Mucosa of descending colon (tissue), 3 donors: ENCODE results near the gene TMEM267. TPM values are rescaled to one million over a fixed set of nuclear protein-coding genes. Genes with fewer than 3 reads are reported as not detected.
A peak's percentile ranks its signal among the peaks of the same experiment; 100 is the strongest.
"Not testable (repeated sequence)": the region's sequence is repeated elsewhere in the genome, so short reads cannot be mapped to it uniquely, and the experiment has no call there.

ENCODE experiments used
- ATAC-seq: fragments of 200-7000 bp; cut with Tn5 transposase; one replicate; pipeline ENCODE4 v1.9.1; 2020; ENCODE audit warnings: mild to moderate bottlenecking, moderate library complexity
- DNase-seq, 3 donors: peaks; one replicate each; pipeline ENCODE4 v3.0.0-alpha.2; 2020
- H3K36me3 ChIP-seq: fragments of 200-600 bp; one replicate; pipeline ENCODE4 v1.8.0; 2021; ENCODE audit warnings: low read depth, mild to moderate bottlenecking
- H3K4me1 ChIP-seq: fragments of 200-600 bp; one replicate; pipeline ENCODE4 v1.8.0; 2021; ENCODE audit warnings: low read depth, mild to moderate bottlenecking
- H3K4me3 ChIP-seq: fragments of 200-600 bp; one replicate; pipeline ENCODE4 v1.8.0; 2021; ENCODE audit warnings: mild to moderate bottlenecking
- H3K9me3 ChIP-seq: fragments of 200-600 bp; one replicate; pipeline ENCODE4 v1.8.0; 2021; ENCODE audit warnings: mild to moderate bottlenecking
- intact Hi-C, 2 donors: fragments of 100-400 bp; cut with DNase I in 1 of 2; cut with micrococcal nuclease in 1 of 2; formaldehyde crosslinking; loops; one replicate each; pipeline versions ENCODE4 v1.11.0 to v1.11.1; 2022; cut with DNase I, micrococcal nuclease
- total RNA-seq, 3 donors: library from RNA; stranded (reverse); fragmentation: NEBNext Ultra II Directional in 2 of 3; extraction: Animal tissue kit (Norgen Biotek cat#: 25700) in 2 of 3; gene quantifications; one replicate each; pipeline versions ENCODE4 v1.2.1 to v1.2.4, GENCODE V29; 2021 to 2023
- TF ChIP-seq, protein P1 (sequence below): fragments of 200-600 bp; IDR thresholded peaks from one replicate; pipeline ENCODE4 v1.8.0; 2022; ENCODE audit warnings: antibody characterized with exemption, mild to moderate bottlenecking
- donor health status: DM: no; HTN: no; CAD: no; lungs with moderate emphysema.
- donor health status: DM: no; HTN: no; CAD: no.
- donor health status: DM: no; HTN: yes; CAD: no.

The TMEM267 gene
- total RNA-seq, 3 donors from 2014 or later, result 8.2 to 10.7 (median 10.6) TPM

DNA sequence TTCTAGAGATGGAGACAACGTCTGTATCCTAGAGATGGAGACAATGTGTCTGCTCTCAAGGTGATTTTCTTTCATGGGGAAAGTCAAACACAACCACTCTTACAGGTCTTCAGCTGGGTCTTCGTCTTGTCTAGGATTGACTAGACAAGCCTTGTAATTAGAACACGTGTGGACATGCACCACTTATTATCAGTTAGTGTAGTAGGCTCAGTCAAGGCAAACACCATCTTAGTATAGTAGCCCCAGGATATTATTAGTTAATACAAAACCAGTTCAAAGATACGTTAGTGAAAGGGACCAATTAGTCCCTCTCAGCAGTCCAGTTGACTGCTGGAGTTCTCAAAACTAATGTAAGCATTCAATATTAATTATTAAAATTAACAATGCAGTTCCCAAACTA is 56.4 kb downstream of the TMEM267 start:
- intact Hi-C loops, result no loop called here
- no peak overlapping the region for H3K4me3 ChIP-seq
- peaks cover 12% of the 10 kb centered on the region for H3K4me1 ChIP-seq
- TF ChIP-seq, protein P1, sequence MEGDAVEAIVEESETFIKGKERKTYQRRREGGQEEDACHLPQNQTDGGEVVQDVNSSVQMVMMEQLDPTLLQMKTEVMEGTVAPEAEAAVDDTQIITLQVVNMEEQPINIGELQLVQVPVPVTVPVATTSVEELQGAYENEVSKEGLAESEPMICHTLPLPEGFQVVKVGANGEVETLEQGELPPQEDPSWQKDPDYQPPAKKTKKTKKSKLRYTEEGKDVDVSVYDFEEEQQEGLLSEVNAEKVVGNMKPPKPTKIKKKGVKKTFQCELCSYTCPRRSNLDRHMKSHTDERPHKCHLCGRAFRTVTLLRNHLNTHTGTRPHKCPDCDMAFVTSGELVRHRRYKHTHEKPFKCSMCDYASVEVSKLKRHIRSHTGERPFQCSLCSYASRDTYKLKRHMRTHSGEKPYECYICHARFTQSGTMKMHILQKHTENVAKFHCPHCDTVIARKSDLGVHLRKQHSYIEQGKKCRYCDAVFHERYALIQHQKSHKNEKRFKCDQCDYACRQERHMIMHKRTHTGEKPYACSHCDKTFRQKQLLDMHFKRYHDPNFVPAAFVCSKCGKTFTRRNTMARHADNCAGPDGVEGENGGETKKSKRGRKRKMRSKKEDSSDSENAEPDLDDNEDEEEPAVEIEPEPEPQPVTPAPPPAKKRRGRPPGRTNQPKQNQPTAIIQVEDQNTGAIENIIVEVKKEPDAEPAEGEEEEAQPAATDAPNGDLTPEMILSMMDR, result no peak
- no peaks in the 10 kb centered on the region for H3K36me3 ChIP-seq
- no peaks in the 10 kb centered on the region for H3K9me3 ChIP-seq
- ATAC-seq, result no peak
- no peak for DNase-seq

DNA sequence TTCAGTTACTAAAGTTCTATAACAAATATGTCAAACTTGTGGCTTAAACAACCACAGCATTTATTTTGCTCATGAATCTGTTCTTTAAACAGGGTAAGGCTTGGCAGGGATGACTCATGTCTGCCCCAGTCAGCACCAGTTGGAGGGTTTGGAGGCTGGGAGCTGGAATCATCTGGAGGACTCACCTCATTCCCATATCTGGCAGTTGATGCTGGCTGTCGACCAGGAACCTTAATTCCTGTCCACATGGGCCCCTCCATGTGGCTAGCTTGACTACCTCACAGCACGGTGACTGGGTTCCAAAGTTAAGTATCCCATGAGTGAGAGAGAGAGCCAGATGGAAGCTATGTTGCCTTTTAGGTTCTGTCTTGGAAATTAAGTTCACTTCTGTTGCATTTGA is 57.7 kb downstream of the TMEM267 start:
- TF ChIP-seq, protein P1, result no peak
- H3K36me3 ChIP-seq, result no peaks in the 10 kb centered on the region
- DNase-seq (no peak), ATAC-seq (peak; percentile 57)
- intact Hi-C loops, result no loop called here
- H3K9me3 ChIP-seq, result no peaks in the 10 kb centered on the region
- no peak overlapping the region for H3K4me3 ChIP-seq
- peaks cover 14% of the 10 kb centered on the region for H3K4me1 ChIP-seq

- H3K9me3 ChIP-seq, intact Hi-C loops, H3K4me3 ChIP-seq, H3K36me3 ChIP-seq: not testable (repeated sequence)
- H3K4me1 ChIP-seq, result peaks cover 17% of the 10 kb centered on the region
- peak; percentile 39 for ATAC-seq
- peak in 1 of 3 donors; percentile 54 for DNase-seq
Observed at GRCh38 chr5:43423086-43423485, 60.6 kb downstream of the TMEM267 start.

GRCh38 chr5:43422143-43422542 is 61.5 kb downstream of the TMEM267 start:
- H3K9me3 ChIP-seq, result no peaks in the 10 kb centered on the region
- DNase-seq (peak in 1 of 3 donors; percentile 61), ATAC-seq (peak; percentile 93)
- peaks cover 17% of the 10 kb centered on the region for H3K4me1 ChIP-seq
- TF ChIP-seq, protein P1, result no peak
- H3K36me3 ChIP-seq, result no peaks in the 10 kb centered on the region
- intact Hi-C loops, result no loop called here
- no peak overlapping the region for H3K4me3 ChIP-seq

DNA sequence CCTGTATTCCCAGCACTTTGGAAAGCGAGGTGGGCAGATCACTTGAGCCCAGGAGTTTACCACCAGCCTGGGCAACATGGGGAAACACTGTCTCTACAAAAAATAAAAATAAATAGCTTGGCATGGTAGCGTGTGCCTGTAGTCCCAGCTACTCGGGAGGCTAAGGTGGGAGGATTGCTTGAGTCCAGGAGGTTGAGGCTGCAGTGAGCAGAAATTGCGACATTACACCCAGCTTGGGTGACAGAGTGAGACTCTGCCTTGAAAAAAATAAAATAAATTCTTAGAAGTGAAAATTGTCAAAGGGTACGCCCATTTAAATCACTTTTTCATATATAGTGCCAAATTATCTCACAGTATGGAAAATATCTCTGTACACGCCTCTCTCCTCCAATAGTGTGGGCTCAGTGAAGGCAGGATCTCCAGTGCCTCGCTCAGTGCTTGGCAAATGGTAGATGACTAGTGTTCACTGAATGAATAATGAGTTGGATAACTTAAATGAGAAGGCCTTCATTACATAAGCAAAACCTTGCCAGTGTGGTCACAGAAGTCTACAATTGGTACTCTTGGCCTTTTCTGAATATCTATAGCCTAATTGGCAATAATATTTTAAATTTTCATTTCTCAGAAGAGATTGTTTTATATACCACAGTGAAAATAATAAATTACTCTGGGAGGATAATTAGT is 62.1 kb downstream of the TMEM267 start:
- Histone ChIP-seq H3K36me3 (no peaks in the 10 kb centered on the region), H3K9me3 (no peaks in the 10 kb centered on the region), H3K4me1 (peaks cover 17% of the 10 kb centered on the region), H3K4me3 (no peak overlapping the region)
- no peak for ATAC-seq
- no peak for DNase-seq
- intact Hi-C loops, result no loop called here
- TF ChIP-seq, protein P1, result no peak

- ATAC-seq (no peak), DNase-seq (no peak)
- intact Hi-C loops, result no loop called here
- Histone ChIP-seq H3K9me3 (no peaks in the 10 kb centered on the region), H3K36me3 (no peaks in the 10 kb centered on the region), H3K4me1 (peaks cover 20% of the 10 kb centered on the region), H3K4me3 (no peak overlapping the region)
- TF ChIP-seq, protein P1, result no peak
Observed at GRCh38 chr5:43420241-43420640, 63.4 kb downstream of the TMEM267 start.
